Measurements from ENCODE around the gene PRTG. TPM values are rescaled to one million over a fixed set of nuclear protein-coding genes. Genes with fewer than 3 reads are reported as not detected.

PRTG gene
- total RNA-seq, 1 donor from 2014 or later, result 10.5 TPM

- no peaks in the 10 kb centered on the region for H3K4me1 ChIP-seq
- DNase-seq, result no peak
- no peak overlapping the region for H3K4me3 ChIP-seq
- H3K9me3 ChIP-seq, result no peaks in the 10 kb centered on the region
- H3K27ac ChIP-seq, result no peak overlapping the region
- intact Hi-C loops (cut with DNase I), result no loop called here
- H3K27me3 ChIP-seq (ENCODE audit: low read depth), result no peaks in the 10 kb centered on the region
- TF ChIP-seq, protein P1, sequence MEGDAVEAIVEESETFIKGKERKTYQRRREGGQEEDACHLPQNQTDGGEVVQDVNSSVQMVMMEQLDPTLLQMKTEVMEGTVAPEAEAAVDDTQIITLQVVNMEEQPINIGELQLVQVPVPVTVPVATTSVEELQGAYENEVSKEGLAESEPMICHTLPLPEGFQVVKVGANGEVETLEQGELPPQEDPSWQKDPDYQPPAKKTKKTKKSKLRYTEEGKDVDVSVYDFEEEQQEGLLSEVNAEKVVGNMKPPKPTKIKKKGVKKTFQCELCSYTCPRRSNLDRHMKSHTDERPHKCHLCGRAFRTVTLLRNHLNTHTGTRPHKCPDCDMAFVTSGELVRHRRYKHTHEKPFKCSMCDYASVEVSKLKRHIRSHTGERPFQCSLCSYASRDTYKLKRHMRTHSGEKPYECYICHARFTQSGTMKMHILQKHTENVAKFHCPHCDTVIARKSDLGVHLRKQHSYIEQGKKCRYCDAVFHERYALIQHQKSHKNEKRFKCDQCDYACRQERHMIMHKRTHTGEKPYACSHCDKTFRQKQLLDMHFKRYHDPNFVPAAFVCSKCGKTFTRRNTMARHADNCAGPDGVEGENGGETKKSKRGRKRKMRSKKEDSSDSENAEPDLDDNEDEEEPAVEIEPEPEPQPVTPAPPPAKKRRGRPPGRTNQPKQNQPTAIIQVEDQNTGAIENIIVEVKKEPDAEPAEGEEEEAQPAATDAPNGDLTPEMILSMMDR (IDR thresholded peaks at IDR 0.05), result no peak
- no peak for ATAC-seq
- H3K36me3 ChIP-seq, result no peaks in the 10 kb centered on the region
Observed at GRCh38 chr15:55676507-55676906, 66.4 kb downstream of the PRTG start.

DNA sequence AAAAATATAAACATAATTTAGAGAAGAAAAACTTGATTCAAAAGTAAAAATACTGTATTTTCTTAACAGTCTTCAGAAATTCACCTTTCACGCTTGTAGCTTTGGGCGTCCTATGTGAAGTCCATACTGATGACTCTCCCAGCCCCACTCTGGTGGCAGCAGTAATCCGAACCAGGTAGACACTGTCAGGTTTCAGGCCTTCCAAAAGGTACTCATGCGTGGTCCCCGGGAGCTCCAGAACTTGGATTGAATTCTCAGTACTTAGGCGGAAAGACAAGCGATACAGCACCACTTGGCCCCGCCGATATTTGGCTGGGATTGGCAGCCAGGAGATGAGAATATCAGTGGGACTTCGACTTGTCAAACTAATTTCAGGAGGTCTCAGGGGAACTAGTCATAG lies 69.7 kb downstream of the PRTG start:
- TF ChIP-seq, protein P1 (IDR thresholded peaks at IDR 0.05), result no peak

GRCh38 chr15:55669270-55669669 lies 73.7 kb downstream of the PRTG start:
- no peaks in the 10 kb centered on the region for H3K4me1 ChIP-seq
- H3K9me3 ChIP-seq, result no peaks in the 10 kb centered on the region
- no peak for DNase-seq
- ATAC-seq, result no peak
- H3K27ac ChIP-seq, result no peak overlapping the region
- TF ChIP-seq, protein P1 (IDR thresholded peaks at IDR 0.05), result no peak
- no peaks in the 10 kb centered on the region for H3K36me3 ChIP-seq
- intact Hi-C loops (cut with DNase I), result no loop called here
- no peak overlapping the region for H3K4me3 ChIP-seq
- H3K27me3 ChIP-seq (ENCODE audit: low read depth), result no peaks in the 10 kb centered on the region

More for the DNA sequence above, 69.7 kb downstream of the PRTG start:
- intact Hi-C loops (cut with DNase I), result no loop called here
- DNase-seq (no peak), ATAC-seq (no peak)
- Histone ChIP-seq H3K36me3 (no peaks in the 10 kb centered on the region), H3K4me3 (no peak overlapping the region), H3K4me1 (no peaks in the 10 kb centered on the region), H3K27ac (no peak overlapping the region), H3K9me3 (no peaks in the 10 kb centered on the region), H3K27me3 (ENCODE audit: low read depth) (no peaks in the 10 kb centered on the region)

- H3K4me3 ChIP-seq, result no peak overlapping the region
- DNase-seq (no peak), ATAC-seq (no peak)
- no peaks in the 10 kb centered on the region for H3K27me3 ChIP-seq (ENCODE audit: low read depth)
- H3K36me3 ChIP-seq, result no peaks in the 10 kb centered on the region
- intact Hi-C loops (cut with DNase I), result no loop called here
- TF ChIP-seq, protein P1 (IDR thresholded peaks at IDR 0.05), result no peak
- peaks cover 7% of the 10 kb centered on the region for H3K4me1 ChIP-seq
- no peaks in the 10 kb centered on the region for H3K9me3 ChIP-seq
- no peak overlapping the region for H3K27ac ChIP-seq
Observed at GRCh38 chr15:55665605-55666227, 77.2 kb downstream of the PRTG start.

- intact Hi-C loops (cut with DNase I), result no loop called here
- Histone ChIP-seq H3K36me3 (no peaks in the 10 kb centered on the region), H3K27ac (no peak overlapping the region), H3K4me3 (no peak overlapping the region), H3K27me3 (ENCODE audit: low read depth) (no peaks in the 10 kb centered on the region), H3K4me1 (peaks cover 7% of the 10 kb centered on the region), H3K9me3 (no peaks in the 10 kb centered on the region)
- TF ChIP-seq, protein P1 (IDR thresholded peaks at IDR 0.05), result no peak
- no peak for DNase-seq
- no peak for ATAC-seq
Observed at GRCh38 chr15:55661428-55661827, 81.5 kb downstream of the PRTG start.

Measured in lower lobe of right lung (tissue), 2 donors.